HG02623 (cell line): Measurements from ENCODE around the gene MVK.
"Not testable (repeated sequence)": the region's sequence is repeated elsewhere in the genome, so short reads cannot be mapped to it uniquely, and the experiment has no call there.

ENCODE experiments used
- ATAC-seq: cut with Tn5 transposase; IDR thresholded peaks from one replicate; pipeline ENCODE4 v1.9.1; 2021; ENCODE audit warnings: moderate library complexity; ENCODE audit not compliant: unreplicated experiment

The MVK gene

DNA sequence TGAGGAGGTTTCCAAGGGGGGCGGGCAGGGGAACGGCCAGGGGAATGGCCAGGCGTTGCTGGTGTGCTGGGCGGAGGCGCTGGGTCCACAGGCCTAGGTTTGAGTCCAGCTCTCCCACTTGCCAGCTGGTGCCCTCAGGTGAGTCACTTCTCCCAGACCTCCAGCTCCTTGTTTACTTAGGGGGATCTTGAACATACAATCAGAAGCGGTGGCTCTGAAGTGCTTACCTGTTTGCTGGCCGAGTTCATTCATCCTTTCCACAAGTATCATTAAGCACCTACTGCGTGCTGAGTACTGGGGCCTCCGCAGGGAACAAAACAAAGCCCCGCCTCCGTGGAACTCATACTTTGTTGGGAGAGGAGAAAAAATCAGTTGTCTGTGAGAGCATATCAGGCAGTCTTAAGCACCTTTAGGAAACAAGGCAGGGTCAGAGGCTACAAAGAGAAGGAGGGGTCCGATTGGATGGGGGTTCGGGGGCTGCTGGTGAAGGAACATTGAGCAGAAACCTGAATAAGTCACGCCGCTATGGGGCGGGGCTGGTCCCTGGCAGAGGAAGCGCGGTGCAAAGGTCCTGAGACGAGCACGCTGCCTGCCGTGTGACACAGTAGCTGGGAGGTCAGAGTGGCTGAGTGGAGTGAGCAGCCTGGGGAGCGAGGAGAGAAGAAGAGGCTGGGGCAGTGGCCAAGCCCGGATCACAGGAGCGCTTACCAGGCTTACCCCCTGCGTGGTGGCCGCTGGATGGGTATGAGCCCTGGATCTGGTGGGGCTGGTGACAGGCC is 15.1 kb downstream of the MVK start:
- ATAC-seq: no peak

GRCh38 chr12:109589240-109589590 is 15.6 kb downstream of the MVK start:
- ATAC-seq: no peak

DNA sequence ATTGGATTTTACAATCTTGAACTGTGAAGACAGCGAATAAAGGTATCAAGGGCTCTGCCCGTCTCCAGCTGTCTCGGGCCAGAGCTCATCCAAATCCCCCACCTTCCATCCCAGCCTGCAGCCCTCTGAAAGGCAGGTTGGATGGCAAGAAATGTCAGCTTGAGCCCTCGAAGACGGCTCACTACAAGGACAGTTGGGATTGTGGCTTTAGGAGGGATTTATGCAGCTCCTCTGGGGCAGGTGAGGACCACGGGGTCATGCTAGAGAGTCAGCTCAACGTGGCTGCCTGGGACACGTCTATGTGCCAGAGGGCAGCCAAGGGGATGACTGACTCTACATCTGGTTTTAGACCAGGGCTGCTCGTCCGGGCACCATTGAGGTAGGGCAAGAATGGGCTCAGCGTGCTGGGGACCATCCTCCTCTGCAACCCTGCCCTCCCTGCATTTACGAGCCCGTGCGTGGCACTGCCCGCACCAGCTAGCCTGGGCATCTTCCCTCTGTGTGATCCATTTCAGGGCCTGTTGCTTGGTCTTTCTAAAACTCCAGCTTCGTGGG is 16.2 kb downstream of the MVK start:
- ATAC-seq: no peak

- ATAC-seq: no peak
These were observed 17.0 kb downstream of the MVK start for GRCh38 chr12:109590566-109590965.

DNA sequence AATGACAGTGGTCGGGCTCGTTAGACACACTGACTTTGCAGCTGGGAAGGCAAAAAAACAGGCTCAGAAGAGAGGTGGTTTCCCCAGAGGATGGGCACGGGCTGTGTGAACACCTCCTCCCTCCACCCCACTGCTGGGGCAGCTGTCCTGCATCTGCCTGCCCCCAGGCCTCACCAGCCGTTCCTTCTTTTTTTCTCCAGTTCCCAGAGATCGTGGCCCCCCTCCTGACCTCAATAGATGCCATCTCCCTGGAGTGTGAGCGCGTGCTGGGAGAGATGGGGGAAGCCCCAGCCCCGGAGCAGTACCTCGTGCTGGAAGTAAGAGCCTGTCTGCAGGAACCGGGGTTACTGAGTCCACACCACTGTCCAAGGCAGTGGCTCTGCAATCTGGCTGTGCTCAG is 17.4 kb downstream of the MVK start:
- no peak for ATAC-seq

- ATAC-seq: no peak
These were observed 18.8 kb downstream of the MVK start for GRCh38 chr12:109592195-109592904.

GRCh38 chr12:109592905-109593272 is 19.3 kb downstream of the MVK start:
- no peak for ATAC-seq

GRCh38 chr12:109594556-109595317 is 21.1 kb downstream of the MVK start:
- ATAC-seq: no peak

DNA sequence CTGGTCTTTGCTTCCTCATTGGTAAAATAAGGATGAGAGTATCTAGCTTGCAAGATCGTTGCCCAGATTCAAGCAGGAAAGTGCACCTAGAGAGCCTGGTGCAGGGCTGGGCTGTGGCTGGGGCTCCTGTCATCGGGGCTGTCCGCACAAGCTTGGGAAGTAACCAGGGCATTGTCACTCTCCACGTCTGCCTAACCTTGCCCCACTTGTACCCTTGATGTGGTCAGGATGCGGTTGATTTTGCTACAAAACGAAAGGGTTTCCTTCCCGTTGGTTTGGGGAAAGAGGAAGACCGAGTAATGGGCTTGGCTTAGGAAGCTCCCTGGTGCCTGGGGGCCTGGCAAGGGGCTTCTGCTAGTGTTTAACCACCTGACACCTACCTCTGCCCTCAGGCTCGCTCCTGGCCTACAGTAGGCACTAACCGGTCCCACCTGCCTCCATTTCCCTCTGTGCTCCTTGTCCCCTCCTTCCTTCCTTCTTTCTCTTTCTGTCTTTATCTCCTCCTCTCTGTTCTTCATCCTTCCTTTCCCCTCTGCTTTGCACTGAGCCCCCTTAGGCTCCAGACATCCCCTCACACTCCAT is 21.8 kb downstream of the MVK start:
- ATAC-seq: no peak

- no peak for ATAC-seq
These were observed 23.0 kb downstream of the MVK start for GRCh38 chr12:109596418-109597244.

DNA sequence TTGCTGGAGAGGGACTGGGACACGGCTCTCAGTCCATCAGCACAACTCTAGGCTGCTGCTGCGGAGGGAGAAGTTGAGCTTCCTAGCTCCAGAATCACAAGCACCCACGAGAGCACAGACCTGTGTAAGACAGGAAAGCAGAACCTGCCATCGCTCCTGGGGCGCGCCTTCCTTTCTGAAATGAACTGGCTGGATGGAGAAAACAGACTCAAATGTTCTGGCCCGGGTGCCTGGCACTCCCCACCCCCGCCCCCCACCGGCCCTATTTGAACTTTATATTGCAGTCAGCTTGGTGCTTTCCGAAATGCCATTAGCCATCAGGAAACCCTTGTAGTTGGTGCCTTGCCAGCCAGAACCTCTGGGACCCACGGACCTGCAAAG is 23.8 kb downstream of the MVK start:
- ATAC-seq: no peak

DNA sequence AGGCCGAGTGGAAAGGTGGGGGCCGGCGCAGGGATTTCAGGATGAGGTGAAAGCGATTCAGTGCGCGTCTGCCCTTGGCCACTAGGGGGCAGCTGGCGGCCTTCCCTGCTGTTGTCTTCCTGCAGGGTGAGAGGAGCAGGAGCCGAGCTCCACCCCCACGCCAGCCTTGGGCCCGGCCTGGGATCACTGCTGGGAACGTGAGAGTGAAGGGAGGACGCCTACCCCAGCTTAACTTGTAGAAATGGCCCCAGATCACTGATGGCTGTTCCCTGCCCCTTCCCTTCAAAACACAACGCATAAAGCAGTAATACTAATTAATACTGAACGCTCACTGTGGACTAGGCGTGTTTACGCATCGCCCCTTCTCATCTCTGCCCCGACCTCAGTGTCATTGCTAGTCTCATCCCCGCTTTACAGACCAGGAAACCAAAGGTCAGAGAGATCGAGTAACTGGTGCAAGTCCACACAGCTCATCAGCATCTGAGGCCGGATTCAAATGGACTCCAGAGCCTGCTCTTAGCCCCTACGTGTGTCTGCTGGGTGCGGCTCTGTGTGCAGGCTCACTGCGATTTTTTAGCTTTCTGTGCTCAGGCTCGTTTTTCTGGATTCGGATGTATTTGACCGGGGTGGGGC is 24.3 kb downstream of the MVK start:
- no peak for ATAC-seq

GRCh38 chr12:109598428-109598854 is 24.8 kb downstream of the MVK start:
- ATAC-seq: no peak

- no peak for ATAC-seq
These were observed 25.5 kb downstream of the MVK start for GRCh38 chr12:109599087-109599486.

DNA sequence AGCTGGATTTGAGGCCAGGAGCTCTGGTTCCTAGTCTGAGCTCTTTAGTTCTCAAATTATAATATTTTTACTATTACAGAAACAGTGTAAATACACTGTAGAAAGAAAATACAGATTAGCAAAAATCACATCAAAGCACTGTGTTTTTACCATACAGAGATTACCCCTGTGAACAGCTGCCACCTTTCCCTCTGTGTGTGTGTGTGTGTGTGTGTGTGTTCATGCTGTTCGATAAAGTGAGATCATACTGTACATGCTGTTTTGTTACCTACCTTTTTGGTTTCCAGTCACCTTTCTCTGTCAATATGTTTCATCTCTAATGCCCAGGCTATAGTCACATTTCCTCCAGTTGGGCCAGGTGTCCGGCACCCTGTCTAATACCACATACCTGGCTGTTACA is 26.9 kb downstream of the MVK start:
- ATAC-seq: no peak

- no peak for ATAC-seq
These were observed 27.4 kb downstream of the MVK start for GRCh38 chr12:109600995-109601394.

- ATAC-seq: no peak
These were observed 28.0 kb downstream of the MVK start for GRCh38 chr12:109601557-109601956.

DNA sequence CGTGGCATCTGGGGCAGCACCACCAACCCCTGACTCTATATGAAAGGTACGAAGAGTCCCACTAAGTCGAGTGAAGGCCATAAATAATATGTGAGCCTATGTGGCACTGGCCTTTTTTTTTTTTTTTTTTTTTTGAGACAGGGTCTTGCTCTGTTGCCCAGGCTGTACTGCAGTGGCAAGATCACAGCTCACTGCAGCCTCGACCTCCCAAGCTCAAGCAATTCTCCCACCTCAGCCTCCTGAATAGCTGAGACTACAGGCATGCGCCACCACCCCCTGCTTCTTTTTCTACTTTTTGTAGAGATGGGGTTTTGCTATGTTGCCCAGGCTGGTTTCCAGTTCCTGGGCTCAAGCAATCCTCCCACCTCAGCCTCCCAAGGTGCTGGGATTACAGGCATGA is 28.5 kb downstream of the MVK start:
- not testable (repeated sequence) for ATAC-seq

- ATAC-seq: no peak
These were observed 30.6 kb downstream of the MVK start for GRCh38 chr12:109604132-109604585.

- no peak for ATAC-seq
These were observed 31.4 kb downstream of the MVK start for GRCh38 chr12:109605016-109605415.
